ENCODE data around the gene NXT2.
A peak's percentile ranks its signal among the peaks of the same experiment; 100 is the strongest.
"Not testable (repeated sequence)": the region's sequence is repeated elsewhere in the genome, so short reads cannot be mapped to it uniquely, and the experiment has no call there.

Gene NXT2

DNA sequence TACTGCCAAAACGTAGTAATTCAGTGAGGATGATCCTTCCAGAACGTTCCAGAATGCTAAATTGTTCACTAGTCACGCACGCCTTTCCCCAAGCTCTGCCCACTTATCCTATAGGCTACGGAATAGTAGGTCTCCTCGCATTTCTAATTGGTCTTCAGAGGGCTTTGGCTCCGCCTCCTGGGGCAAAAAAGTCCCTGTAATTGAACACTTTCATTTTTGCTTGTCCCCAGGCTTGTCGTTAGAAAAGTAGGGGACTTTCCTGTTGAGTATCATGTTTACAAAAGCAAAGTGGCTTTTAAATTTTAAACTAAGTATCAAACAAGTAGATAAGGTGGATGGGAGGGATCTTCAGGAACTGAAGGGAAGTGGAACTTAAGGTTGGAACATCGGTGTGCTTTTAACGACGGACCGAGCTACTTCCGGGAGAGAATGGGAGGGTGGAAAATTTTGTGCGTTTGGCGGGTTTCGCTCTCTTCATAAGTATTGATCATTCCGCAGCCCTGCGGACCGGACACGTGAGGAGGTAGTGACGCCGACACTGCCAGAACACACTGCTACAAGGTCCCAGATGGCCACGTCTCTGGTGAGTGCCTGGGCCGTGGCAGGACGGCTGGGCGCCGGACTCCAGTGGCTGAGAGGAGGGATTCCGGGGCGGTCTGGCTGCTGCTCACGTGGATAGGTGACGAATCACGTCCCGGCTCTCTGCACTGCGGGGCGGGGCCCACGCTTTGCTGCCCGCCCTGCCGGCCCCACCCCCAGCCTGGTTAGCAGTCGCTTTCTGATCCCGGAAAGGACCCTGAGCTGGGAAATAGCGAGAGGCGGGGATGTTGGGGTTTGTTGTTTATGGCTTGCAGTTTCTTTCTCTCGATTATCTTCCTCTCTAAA lies at the start of gene NXT2:
Gene NXT2 (plus strand): TSS at position 406 of the 885 bp plus-strand sequence. CDS start 163 bp downstream, at position 569.
- peak; percentile 90 for DNase-seq
- no peaks in the 10 kb centered on the region for H3K9me3 Mint-ChIP-seq
- no peaks in the 10 kb centered on the region for H3K36me3 Mint-ChIP-seq
- H3K27ac Mint-ChIP-seq = peak within 1 kb of the TSS; percentile 97
- H3K4me3 Mint-ChIP-seq = peak within 1 kb of the TSS; percentile 88
- H3K4me1 Mint-ChIP-seq = peaks cover 26% of the 10 kb centered on the region
- H3K27me3 Mint-ChIP-seq = peaks cover 3% of the 10 kb centered on the region
- CTCF ChIA-PET = interaction anchor here (1.1 kb wide), 2 partner anchors 42 to 320 kb away, joined by 3 to 4 read pairs; no protein-coding TSS in a partner anchor

DNA sequence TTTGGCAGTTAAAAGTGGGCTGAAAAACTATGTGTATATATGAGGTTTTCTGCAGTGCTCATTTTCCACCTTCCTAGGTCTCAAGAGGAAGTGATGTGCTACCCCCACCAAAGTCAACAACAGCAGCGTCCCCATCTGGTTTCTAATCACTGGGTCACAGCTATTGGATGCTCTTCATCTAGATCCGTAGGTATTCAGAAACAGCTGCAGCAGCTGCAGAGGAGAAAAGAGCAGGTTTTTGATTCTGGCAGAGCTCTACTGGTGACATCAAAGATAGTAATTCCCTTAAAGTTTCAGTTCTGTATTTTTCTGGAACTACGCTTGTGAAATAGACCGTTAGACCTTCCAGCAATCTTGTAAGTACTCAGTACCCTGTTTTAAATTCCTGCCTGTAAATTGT lies 49.0 kb upstream of the NXT2 start:
- Mint-ChIP-seq H3K4me1 (no peaks in the 10 kb centered on the region), H3K27ac (no peak overlapping the region), H3K36me3 (no peaks in the 10 kb centered on the region), H3K4me3 (no peak overlapping the region), H3K9me3 (no peaks in the 10 kb centered on the region), H3K27me3 (peaks cover 4% of the 10 kb centered on the region)
- CTCF ChIA-PET = interaction anchor here (0.7 kb wide), 2 partner anchors 147 to 671 kb away, joined by 3 to 4 read pairs; no protein-coding TSS in a partner anchor
- no peak for DNase-seq

DNA sequence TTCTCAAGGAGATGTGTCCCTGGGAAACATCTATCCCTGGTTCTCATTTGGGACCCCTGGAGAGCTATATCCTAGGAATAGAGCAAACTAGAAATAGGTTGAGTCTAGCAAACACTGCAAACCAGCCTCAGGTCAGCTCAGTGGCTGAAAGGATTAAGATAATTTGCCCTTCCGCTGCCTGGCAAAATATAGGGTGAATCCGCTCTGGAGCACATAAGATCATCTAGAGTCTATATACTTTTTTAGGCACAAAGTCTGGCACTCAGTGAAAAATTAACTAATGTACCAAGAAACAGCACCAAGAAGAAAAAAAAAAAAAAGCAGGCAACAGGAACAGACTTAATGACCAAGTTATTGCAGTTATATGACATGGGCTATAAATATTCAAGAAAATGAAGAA lies 47.5 kb upstream of the NXT2 start:
- Mint-ChIP-seq H3K27ac (no peak overlapping the region), H3K27me3 (peaks cover 4% of the 10 kb centered on the region), H3K9me3 (no peaks in the 10 kb centered on the region), H3K4me1 (no peaks in the 10 kb centered on the region), H3K4me3 (no peak overlapping the region), H3K36me3 (no peaks in the 10 kb centered on the region)
- CTCF ChIA-PET = interaction anchor here (0.9 to 1.0 kb wide), 2 partner anchors 368 to 402 kb away, joined by 4 read pairs; no protein-coding TSS in a partner anchor
- DNase-seq = no peak

DNA sequence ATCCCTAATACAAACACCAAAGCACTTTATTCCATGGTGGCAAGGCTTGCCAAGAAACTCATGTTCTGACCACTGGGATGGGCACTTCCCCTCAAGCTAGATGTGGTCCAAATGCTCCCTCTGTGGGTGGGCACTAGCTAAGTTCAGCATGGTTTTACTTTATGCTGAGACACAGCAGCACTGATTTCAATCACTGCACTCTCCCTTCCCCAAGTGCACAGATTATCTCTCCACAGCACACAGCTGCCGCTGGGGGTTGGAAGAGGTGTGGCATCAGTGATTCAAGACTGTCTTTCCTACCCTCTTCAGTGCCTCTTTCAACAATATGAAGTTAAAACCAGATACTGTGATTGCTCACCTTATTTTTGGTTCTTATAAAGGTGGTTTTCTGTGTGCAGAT lies 38.2 kb upstream of the NXT2 start:
- Mint-ChIP-seq H3K4me1 (no peaks in the 10 kb centered on the region), H3K4me3 (no peak overlapping the region), H3K27me3 (no peaks in the 10 kb centered on the region), H3K36me3 (no peaks in the 10 kb centered on the region), H3K9me3 (no peaks in the 10 kb centered on the region), H3K27ac (no peak overlapping the region)
- CTCF ChIA-PET = no interaction called here
- DNase-seq = no peak

DNA sequence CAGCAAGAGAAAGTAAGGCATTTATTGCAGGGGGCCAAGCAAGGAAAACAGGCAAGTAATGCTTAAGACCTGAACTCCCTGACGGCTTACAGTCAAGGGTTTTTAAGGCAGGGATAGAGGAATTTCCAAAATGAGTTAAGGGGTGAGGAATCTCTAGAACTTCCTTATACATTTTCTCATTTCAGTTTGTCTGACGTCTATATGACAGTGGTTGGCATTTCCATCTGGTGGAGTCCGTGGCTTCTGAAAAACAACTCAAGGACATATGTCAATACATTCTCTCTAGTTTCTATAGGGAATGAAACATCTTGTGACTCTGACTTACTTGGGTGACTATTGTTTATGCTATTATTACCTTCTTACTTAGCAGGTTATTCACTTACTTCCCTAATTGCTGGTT lies 35.5 kb upstream of the NXT2 start:
- H3K27me3 Mint-ChIP-seq = no peaks in the 10 kb centered on the region
- no peaks in the 10 kb centered on the region for H3K9me3 Mint-ChIP-seq
- no peak overlapping the region for H3K4me3 Mint-ChIP-seq
- no peaks in the 10 kb centered on the region for H3K4me1 Mint-ChIP-seq
- no peak for DNase-seq
- H3K36me3 Mint-ChIP-seq = no peaks in the 10 kb centered on the region
- CTCF ChIA-PET = no interaction called here
- H3K27ac Mint-ChIP-seq = no peak overlapping the region

DNA sequence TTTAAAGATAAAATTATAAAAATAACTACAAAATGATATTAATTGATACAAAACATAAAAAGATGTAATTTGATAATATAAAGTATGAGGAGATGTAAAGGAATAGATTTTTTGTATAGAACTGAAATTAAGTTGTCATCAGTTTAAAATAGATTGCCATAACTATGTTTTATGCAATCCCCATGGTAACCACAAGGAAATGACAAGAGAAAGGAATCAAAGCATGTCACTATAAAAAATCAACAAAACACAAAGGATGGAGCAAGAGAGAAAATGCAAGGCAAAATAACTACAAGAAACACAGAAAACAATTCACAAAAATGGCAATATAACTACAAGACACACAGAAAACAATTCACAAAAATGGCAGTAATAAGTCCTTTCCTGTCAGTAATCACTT lies 27.7 kb upstream of the NXT2 start:
- H3K36me3 Mint-ChIP-seq = no peaks in the 10 kb centered on the region
- CTCF ChIA-PET = no interaction called here

DNA sequence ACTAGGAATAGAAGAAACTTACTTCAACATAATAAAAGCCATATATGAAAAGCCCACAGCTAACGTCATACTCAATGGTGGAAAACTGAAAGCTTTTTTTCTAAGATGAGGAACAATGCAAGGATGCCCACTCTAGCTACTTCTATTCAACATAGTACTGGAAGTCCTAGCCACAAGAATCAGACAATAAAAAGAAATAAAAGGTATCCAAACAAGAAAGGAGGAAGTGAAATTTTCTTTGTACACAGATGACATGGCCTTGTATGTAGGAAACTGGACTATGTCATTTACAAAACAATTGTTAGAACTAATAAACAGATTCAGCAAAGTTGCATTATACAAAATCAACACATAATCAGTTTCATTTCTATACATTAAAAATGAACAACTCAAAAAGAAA lies 25.5 kb upstream of the NXT2 start:
- no peak overlapping the region for H3K4me3 Mint-ChIP-seq
- CTCF ChIA-PET = no interaction called here
- DNase-seq = no peak
- no peaks in the 10 kb centered on the region for H3K4me1 Mint-ChIP-seq
- H3K27ac Mint-ChIP-seq = no peak overlapping the region
- H3K27me3 Mint-ChIP-seq = peaks cover 6% of the 10 kb centered on the region
- no peaks in the 10 kb centered on the region for H3K9me3 Mint-ChIP-seq
- H3K36me3 Mint-ChIP-seq = no peaks in the 10 kb centered on the region

More for the DNA sequence above, 27.7 kb upstream of the NXT2 start:
- Mint-ChIP-seq H3K4me3 (no peak overlapping the region), H3K27ac (no peak overlapping the region), H3K27me3 (peaks cover 6% of the 10 kb centered on the region), H3K9me3 (no peaks in the 10 kb centered on the region), H3K4me1 (no peaks in the 10 kb centered on the region)
- DNase-seq = no peak

DNA sequence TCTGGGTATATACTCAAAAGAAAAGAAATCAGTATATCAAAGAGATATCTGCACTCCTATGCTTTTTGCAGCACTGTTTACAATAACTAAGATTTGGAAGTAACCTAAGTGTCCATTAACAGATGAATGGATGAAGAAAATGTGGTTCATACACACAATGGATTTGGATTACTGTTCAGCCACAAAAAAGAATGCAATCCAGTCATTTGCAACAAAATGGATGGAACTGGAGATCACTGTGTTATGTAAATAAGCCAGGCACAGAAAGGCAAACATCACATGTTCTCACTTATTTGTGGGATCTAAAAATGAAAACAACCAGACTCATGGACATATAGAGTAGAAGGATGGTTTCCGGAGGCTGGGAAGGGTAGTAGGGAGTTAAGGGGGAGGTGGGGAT lies 17.6 kb upstream of the NXT2 start:
- CTCF ChIA-PET = no interaction called here
- Mint-ChIP-seq H3K4me1 (no peaks in the 10 kb centered on the region), H3K27me3 (no peaks in the 10 kb centered on the region)

DNA sequence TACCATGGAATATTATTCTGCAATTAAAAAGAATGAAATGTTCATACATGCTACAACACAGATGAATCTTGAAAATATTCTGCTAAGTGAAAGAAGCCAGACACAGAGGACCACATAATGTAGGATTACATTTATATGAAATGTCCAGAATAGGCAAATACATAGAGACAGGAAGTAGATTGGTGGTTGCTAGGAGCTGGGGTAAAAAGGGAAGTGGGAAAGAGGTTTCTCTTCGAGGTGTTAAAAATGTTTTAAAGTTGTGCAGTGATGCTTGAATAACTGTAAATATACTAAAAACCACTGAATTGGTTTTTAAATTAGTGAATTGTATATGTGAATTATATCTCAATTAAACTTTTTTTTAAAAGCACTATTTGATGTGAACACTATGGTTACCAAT lies 3.6 kb upstream of the NXT2 start:
- peaks cover 3% of the 10 kb centered on the region for H3K27me3 Mint-ChIP-seq
- DNase-seq = no peak
- H3K36me3 Mint-ChIP-seq = no peaks in the 10 kb centered on the region
- H3K4me3 Mint-ChIP-seq = no peak overlapping the region
- peaks cover 26% of the 10 kb centered on the region for H3K4me1 Mint-ChIP-seq
- H3K9me3 Mint-ChIP-seq = no peaks in the 10 kb centered on the region
- CTCF ChIA-PET = no interaction called here
- H3K27ac Mint-ChIP-seq = no peak overlapping the region

More for the DNA sequence above, 17.6 kb upstream of the NXT2 start:
- Mint-ChIP-seq H3K4me3 (no peak overlapping the region), H3K36me3 (no peaks in the 10 kb centered on the region), H3K27ac (no peak overlapping the region), H3K9me3 (no peaks in the 10 kb centered on the region)
- DNase-seq = no peak

DNA sequence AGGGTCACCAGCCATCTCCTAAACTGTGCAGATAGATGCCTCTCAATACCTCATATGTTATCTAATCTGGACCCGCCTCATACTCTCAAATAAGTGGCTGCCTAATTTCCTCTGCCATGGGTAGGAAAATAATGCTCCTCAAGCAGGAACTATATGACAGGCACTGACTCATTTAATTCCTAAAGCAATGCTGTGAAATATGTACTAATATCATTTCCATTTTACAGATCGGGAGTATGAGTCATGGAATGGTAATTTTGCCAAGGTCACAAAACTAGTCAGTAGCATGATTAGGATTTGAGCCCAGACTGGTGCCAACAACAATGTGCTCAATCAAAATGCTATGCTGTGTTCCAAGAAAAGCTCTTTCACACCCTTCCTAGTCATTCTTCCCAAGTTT lies 3.0 kb upstream of the NXT2 start:
- no peak for DNase-seq
- Mint-ChIP-seq H3K4me3 (no peak overlapping the region), H3K9me3 (no peaks in the 10 kb centered on the region), H3K27ac (no peak overlapping the region), H3K27me3 (peaks cover 3% of the 10 kb centered on the region), H3K36me3 (no peaks in the 10 kb centered on the region), H3K4me1 (peaks cover 26% of the 10 kb centered on the region)
- CTCF ChIA-PET = interaction anchor here (1.0 kb wide), 1 partner anchor 102 kb away, joined by 3 read pairs; no protein-coding TSS in a partner anchor

DNA sequence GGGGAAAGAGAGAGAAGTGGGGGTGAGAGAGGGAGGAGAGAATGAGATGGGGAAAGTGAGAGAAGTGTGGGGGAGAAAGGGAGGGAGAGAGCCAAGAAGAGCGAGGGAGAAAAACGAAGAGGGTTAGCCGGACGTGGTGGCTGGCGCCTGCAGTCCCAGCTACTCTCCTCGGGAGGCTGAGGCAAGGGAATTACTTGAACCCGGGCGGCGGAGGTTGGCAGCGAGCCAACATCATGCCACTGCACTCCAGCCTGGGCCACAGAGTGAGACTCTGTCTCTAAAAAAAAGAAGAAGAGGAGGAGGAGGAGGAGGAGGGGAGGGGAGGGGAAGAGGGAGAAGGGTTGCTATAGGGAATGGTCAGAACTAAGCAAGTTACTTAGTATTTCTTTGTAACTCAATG lies 1.7 kb upstream of the NXT2 start:
- no peak for DNase-seq
- no peak overlapping the region for H3K4me3 Mint-ChIP-seq
- peaks cover 3% of the 10 kb centered on the region for H3K27me3 Mint-ChIP-seq
- H3K4me1 Mint-ChIP-seq = peaks cover 26% of the 10 kb centered on the region
- CTCF ChIA-PET = no interaction called here
- no peaks in the 10 kb centered on the region for H3K36me3 Mint-ChIP-seq
- no peaks in the 10 kb centered on the region for H3K9me3 Mint-ChIP-seq
- H3K27ac Mint-ChIP-seq = no peak overlapping the region

DNA sequence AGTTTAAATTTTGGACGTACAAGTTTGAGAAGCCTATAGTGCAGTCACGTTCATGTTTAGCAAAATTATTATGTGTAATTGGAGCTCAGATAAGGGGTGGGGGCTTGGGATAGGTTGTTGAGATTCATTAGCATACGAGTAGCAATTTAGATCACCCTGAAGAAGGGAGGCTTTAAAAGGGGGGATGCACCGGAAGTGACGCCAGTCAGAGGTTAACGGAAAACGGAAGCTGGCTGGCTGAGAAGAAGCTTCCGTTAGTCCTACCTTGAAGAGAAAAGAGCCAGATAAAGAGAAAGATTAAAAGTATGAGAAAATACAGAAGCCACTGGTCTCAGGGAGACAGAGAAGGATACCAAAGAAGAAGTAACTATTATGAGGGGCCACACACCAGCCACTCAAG lies 1.1 kb upstream of the NXT2 start:
- peaks cover 3% of the 10 kb centered on the region for H3K27me3 Mint-ChIP-seq
- no peak for DNase-seq
- H3K27ac Mint-ChIP-seq = no peak overlapping the region
- peak overlapping the region; percentile 15 for H3K4me3 Mint-ChIP-seq
- CTCF ChIA-PET = interaction anchor here (1.1 kb wide), 1 partner anchor 321 kb away, joined by 4 read pairs; no protein-coding TSS in a partner anchor
- no peaks in the 10 kb centered on the region for H3K9me3 Mint-ChIP-seq
- peaks cover 26% of the 10 kb centered on the region for H3K4me1 Mint-ChIP-seq
- H3K36me3 Mint-ChIP-seq = no peaks in the 10 kb centered on the region

DNA sequence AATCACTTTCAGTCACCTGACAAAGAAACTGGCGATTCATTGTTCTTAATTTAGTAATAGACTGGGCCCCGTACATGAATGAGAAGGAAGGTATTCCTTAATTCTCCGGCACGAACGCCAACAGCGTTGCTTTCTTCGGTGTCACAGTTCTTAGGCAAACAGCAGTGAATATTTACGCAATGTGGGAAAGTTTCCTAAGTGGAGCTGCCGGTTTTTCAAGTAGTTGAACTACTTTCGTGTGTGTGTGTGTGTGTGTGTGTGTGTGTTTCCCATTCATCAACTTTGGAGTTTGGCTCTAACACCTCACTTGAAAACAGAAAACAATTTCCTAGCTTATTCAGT lies 651 bp downstream of the NXT2 start:
- Mint-ChIP-seq H3K27me3 (peaks cover 3% of the 10 kb centered on the region), H3K4me3 (peak overlapping the region; percentile 88), H3K36me3 (no peaks in the 10 kb centered on the region), H3K27ac (peak overlapping the region; percentile 97), H3K9me3 (no peaks in the 10 kb centered on the region), H3K4me1 (peaks cover 26% of the 10 kb centered on the region)
- DNase-seq = peak; percentile 18
- CTCF ChIA-PET = no interaction called here

DNA sequence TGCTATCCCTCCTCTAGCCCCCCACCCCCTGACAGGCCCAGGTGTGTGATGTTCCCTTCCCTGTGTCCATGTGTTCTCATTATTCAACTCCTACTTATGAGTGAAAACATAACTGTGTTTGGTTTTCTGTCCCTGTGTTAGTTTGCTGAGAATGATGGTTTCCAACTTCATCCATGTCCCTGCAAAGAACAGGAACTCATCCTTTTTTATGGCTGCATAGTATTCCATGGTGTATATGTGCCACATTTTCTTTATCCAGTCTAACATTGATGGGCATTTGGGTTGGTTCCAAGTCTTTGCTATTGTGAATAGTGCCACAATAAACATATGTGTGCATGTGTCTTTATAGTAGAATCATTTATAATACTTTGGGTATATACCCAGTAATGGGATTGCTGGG lies 2.4 kb downstream of the NXT2 start:
- H3K27ac Mint-ChIP-seq, H3K4me3 Mint-ChIP-seq, H3K36me3 Mint-ChIP-seq, DNase-seq, H3K27me3 Mint-ChIP-seq, CTCF ChIA-PET, H3K9me3 Mint-ChIP-seq: not testable (repeated sequence)
- H3K4me1 Mint-ChIP-seq = peaks cover 18% of the 10 kb centered on the region

DNA sequence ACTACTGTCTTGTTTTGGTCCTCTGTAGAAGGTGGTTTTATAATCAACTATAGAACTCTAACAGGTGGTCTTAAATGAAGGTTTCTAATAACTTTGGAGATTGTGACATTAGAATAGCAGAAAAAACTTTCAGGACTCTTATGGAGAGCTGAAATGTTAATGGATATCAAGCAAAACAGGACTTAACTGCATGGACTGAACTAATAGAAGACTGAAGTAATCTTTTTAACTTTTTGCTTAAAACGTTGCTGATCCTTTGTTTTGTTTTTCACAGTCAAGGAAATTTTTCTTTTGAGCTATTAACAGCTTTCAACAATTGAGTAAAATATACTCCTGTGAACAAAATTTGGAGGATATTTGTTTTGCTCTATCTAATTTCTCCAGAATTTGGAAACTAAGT lies 17.2 kb downstream of the NXT2 start:
- H3K4me1 Mint-ChIP-seq = no peaks in the 10 kb centered on the region
- H3K36me3 Mint-ChIP-seq = no peaks in the 10 kb centered on the region
- no peak overlapping the region for H3K4me3 Mint-ChIP-seq
- no peak overlapping the region for H3K27ac Mint-ChIP-seq
- no peaks in the 10 kb centered on the region for H3K9me3 Mint-ChIP-seq
- no peak for DNase-seq
- H3K27me3 Mint-ChIP-seq = no peaks in the 10 kb centered on the region
- CTCF ChIA-PET = interaction anchor here (0.8 kb wide), 1 partner anchor 302 kb away, joined by 3 read pairs; no protein-coding TSS in a partner anchor

All from activated naive CD4-positive, alpha-beta T cell treated with anti-CD3 and anti-CD28 coated beads, Interleukin-2, amount 10 ng/mL, durations not matched to agents 7 days and 5 days (primary cell).